HG03045 (cell line): ENCODE data around the gene DNAJC3.

ENCODE experiments used
- ATAC-seq: cut with Tn5 transposase; IDR thresholded peaks from one replicate; pipeline ENCODE4 v1.9.1; 2021; ENCODE audit warnings: mild to moderate bottlenecking, moderate library complexity; ENCODE audit not compliant: unreplicated experiment

The DNAJC3 gene

GRCh38 chr13:95833719-95834118 lies 156.8 kb downstream of the DNAJC3 start:
- no peak for ATAC-seq

- peak; percentile 69 for ATAC-seq
These were observed 157.3 kb downstream of the DNAJC3 start for GRCh38 chr13:95834134-95834765.

GRCh38 chr13:95841894-95842293 lies 165.0 kb downstream of the DNAJC3 start:
- no peak for ATAC-seq

GRCh38 chr13:95842898-95843297 lies 166.0 kb downstream of the DNAJC3 start:
- no peak for ATAC-seq
